K562 (cell line): Measurements from ENCODE around the gene FRMD4A. TPM values are rescaled to one million over a fixed set of nuclear protein-coding genes. Genes with fewer than 3 reads are reported as not detected.
A peak's percentile ranks its signal among the peaks of the same experiment; 100 is the strongest.

Experiments
- ATF3 ChIP-seq, 2 experiments: fragments of 450-650 bp in 1 of 2; sonication (generic) in 1 of 2; formaldehyde crosslinking in 1 of 2; IDR thresholded peaks in 1 of 2; conservative IDR thresholded peaks in 1 of 2; 2 replicates each; pipeline versions ENCODE4 v1.6.1 to v1.8.1; 2016 to 2023; ENCODE audit warnings: mild to moderate bottlenecking in 2 of 2, moderate library complexity in 2 of 2, inconsistent platforms in 1 of 2, missing genetic modification reagents in 1 of 2
- ATF7 ChIP-seq: fragments of 450-650 bp; IDR thresholded peaks from 2 replicates; pipeline ENCODE4 v1.7.1; 2014; ENCODE audit warnings: mild to moderate bottlenecking, moderate library complexity
- BRCA1 ChIP-seq, 2 experiments: fragments of 450-650 bp in 1 of 2; sonication (generic) in 1 of 2; formaldehyde crosslinking in 1 of 2; IDR thresholded peaks; 2 replicates each; pipeline versions ENCODE4 v1.5.0 to v1.6.1; 2017 to 2020; ENCODE audit warnings: mild to moderate bottlenecking in 1 of 2, missing genetic modification reagents in 1 of 2
- CSDE1 ChIP-seq, 2 experiments: fragments of 450-650 bp; IDR thresholded peaks; 2 replicates each; pipeline ENCODE4 v1.6.1; 2016; ENCODE audit warnings: mild to moderate bottlenecking in 1 of 2
- FOXK2 ChIP-seq, 2 experiments: fragments of 450-650 bp; IDR thresholded peaks in 1 of 2; conservative IDR thresholded peaks in 1 of 2; 2 replicates each; pipeline ENCODE4 v1.6.1; 2016; ENCODE audit warnings: low read depth in 2 of 2, mild to moderate bottlenecking in 1 of 2
- GATAD2A ChIP-seq: fragments of 450-650 bp; IDR thresholded peaks from 2 replicates; pipeline ENCODE4 v1.6.1; 2017
- HMG20A ChIP-seq: fragments of 450-650 bp; formaldehyde crosslinking; conservative IDR thresholded peaks from 2 replicates; pipeline ENCODE4 v1.4.0; 2020; ENCODE audit warnings: mild to moderate bottlenecking, mixed read lengths
- IRF2 ChIP-seq: sonication (generic); formaldehyde crosslinking; IDR thresholded peaks from 2 replicates; pipeline ENCODE4 v1.8.1; 2022; ENCODE audit warnings: mild to moderate bottlenecking, missing genetic modification reagents
- JUNB ChIP-seq: fragments of 450-650 bp; formaldehyde crosslinking; conservative IDR thresholded peaks from 2 replicates; pipeline ENCODE4 v1.4.0; 2020; ENCODE audit warnings: mild to moderate bottlenecking
- NFIC ChIP-seq: fragments of 450-650 bp; IDR thresholded peaks from 2 replicates; pipeline ENCODE4 v1.6.1; 2017; ENCODE audit warnings: mild to moderate bottlenecking, inconsistent platforms
- SOX6 ChIP-seq: fragments of 450-650 bp; IDR thresholded peaks from 2 replicates; pipeline ENCODE4 v1.6.1; 2014; ENCODE audit warnings: mild to moderate bottlenecking
- TBP ChIP-seq: optimal IDR thresholded peaks from 2 replicates; pipeline ENCODE3; 2011; ENCODE audit warnings: low read depth, low read length, improper control_type of control experiment
- ZNF217 ChIP-seq: sonication (generic); formaldehyde crosslinking; IDR thresholded peaks from 2 replicates; pipeline ENCODE4 v1.8.0; 2022; ENCODE audit warnings: mild to moderate bottlenecking, missing genetic modification reagents
- ZNF3 ChIP-seq: fragments of 250-450 bp; sonication (Bioruptor Pico); IDR thresholded peaks from 2 replicates; pipeline ENCODE4 v1.5.0; 2021; ENCODE audit warnings: mild to moderate bottlenecking, moderate library complexity
- polyA plus RNA-seq, 8 experiments: library from polyadenylated mRNA; depleted of rRNA in 4 of 8; stranded (reverse) in 5 of 8; unstranded in 3 of 8; fragments of >200 nt; fragmentation: Nextera tagmentation in 2 of 8; fragmentation: Illumina TruSeq in 1 of 8; extraction: Ambion mirVana in 2 of 8; extraction: Trizol in 1 of 8; gene quantifications; 2 replicates each; pipeline versions ENCODE4 v1.2.1 to v1.2.3, GENCODE V29; 2011 to 2014; ENCODE audit warnings: inconsistent platforms in 1 of 8, missing spikeins in 1 of 8
- total RNA-seq, 7 experiments: library from RNA; depleted of rRNA in 6 of 7; stranded (reverse); fragments of >200 nt in 6 of 7; fragmentation: Illumina TruSeq in 2 of 7; extraction: Trizol in 2 of 7; gene quantifications; 2 replicates each; pipeline versions ENCODE4 v1.2.1 to v1.2.3, GENCODE V29; 2011 to 2021; ENCODE audit warnings: low replicate concordance in 1 of 7
- TF ChIP-seq, protein P1 (sequence below): fragments of 250-450 bp; sonication (Bioruptor Pico); IDR thresholded peaks from 2 replicates; pipeline ENCODE4 v1.4.0; 2020; ENCODE audit warnings: mild to moderate bottlenecking, moderate library complexity, borderline replicate concordance
- TF ChIP-seq, protein P2 (sequence below): fragments of 250-450 bp; sonication (Bioruptor Pico); IDR thresholded peaks from 2 replicates; pipeline ENCODE4 v1.8.0; 2022; ENCODE audit warnings: inconsistent platforms

Gene FRMD4A
- total and polyA plus RNA-seq, 9 of the 15 experiments (the other 6 are each of a cell fraction or from before 2014, with no cell fraction given), result 0.80 to 5.2 (median 3.0) TPM

DNA sequence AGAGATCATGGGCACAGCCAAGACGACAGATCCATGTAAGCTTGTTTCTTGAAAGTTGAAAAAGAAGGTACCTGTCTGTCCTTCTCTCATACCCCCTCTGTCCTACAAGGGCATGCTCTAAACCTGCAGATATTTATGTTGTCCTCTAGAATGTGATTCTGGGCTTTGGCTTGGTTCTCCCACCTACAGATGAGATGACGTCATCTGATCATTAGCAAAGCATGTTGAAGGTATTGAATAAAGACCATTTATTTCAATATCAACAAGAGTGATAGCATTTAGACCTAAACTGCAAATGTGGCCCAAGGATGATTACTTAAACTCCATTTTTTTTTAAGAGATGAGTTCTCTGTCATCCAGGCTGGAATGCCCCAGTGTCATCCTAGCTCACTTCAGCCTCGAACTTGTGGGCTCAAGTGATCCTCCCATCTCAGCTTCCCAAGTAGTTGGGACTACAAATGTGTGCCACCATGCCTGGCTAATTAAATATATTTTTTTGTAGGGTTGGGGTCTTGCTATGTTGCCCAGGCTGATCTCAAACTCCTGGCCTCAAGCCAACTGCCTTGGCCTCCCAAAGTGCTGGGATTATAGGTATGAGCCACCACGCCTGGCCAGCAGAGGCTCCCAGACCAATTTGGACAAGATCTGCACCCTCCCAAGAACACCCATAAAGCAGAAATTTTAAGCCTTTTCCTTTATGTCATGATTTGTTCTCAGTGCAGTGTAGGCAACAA lies 559.8 kb downstream of the FRMD4A start (continued):
- TF ChIP-seq, protein P1, sequence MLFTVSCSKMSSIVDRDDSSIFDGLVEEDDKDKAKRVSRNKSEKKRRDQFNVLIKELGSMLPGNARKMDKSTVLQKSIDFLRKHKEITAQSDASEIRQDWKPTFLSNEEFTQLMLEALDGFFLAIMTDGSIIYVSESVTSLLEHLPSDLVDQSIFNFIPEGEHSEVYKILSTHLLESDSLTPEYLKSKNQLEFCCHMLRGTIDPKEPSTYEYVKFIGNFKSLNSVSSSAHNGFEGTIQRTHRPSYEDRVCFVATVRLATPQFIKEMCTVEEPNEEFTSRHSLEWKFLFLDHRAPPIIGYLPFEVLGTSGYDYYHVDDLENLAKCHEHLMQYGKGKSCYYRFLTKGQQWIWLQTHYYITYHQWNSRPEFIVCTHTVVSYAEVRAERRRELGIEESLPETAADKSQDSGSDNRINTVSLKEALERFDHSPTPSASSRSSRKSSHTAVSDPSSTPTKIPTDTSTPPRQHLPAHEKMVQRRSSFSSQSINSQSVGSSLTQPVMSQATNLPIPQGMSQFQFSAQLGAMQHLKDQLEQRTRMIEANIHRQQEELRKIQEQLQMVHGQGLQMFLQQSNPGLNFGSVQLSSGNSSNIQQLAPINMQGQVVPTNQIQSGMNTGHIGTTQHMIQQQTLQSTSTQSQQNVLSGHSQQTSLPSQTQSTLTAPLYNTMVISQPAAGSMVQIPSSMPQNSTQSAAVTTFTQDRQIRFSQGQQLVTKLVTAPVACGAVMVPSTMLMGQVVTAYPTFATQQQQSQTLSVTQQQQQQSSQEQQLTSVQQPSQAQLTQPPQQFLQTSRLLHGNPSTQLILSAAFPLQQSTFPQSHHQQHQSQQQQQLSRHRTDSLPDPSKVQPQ, result no peak
- no peak for TF ChIP-seq GATAD2A
- TF ChIP-seq ZNF217 (CRISPR knock-in tag), result no peak
- TF ChIP-seq SOX6, result no peak
- TF ChIP-seq CSDE1 (IDR thresholded peaks at IDR 0.05), result no peak
- no peak for TF ChIP-seq FOXK2 (conservative IDR thresholded peaks at IDR 0.05 in 1 of 2, IDR thresholded peaks at IDR 0.05 in 1 of 2; ENCODE audit: low read depth in 2 of 2)
- peak; percentile 65; the same call in 1 of the 2 replicates for TF ChIP-seq ATF7
- peak; percentile 68 for TF ChIP-seq NFIC
- TF ChIP-seq JUNB (CRISPR knock-in tag), result peak; percentile 49; the same call in 1 of the 2 replicates
- no peak for TF ChIP-seq HMG20A (CRISPR knock-in tag)
- TF ChIP-seq, protein P2, sequence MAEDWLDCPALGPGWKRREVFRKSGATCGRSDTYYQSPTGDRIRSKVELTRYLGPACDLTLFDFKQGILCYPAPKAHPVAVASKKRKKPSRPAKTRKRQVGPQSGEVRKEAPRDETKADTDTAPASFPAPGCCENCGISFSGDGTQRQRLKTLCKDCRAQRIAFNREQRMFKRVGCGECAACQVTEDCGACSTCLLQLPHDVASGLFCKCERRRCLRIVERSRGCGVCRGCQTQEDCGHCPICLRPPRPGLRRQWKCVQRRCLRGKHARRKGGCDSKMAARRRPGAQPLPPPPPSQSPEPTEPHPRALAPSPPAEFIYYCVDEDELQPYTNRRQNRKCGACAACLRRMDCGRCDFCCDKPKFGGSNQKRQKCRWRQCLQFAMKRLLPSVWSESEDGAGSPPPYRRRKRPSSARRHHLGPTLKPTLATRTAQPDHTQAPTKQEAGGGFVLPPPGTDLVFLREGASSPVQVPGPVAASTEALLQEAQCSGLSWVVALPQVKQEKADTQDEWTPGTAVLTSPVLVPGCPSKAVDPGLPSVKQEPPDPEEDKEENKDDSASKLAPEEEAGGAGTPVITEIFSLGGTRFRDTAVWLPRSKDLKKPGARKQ (CRISPR knock-in tag), result no peak
- no peak for TF ChIP-seq ZNF3 (CRISPR knock-in tag)
- no peak for TF ChIP-seq IRF2
- no peak for TF ChIP-seq TBP
- TF ChIP-seq BRCA1 (IDR thresholded peaks at IDR 0.05), result no peak
- TF ChIP-seq BRCA1 (CRISPR knock-in tag; IDR thresholded peaks at IDR 0.05), result no peak
- TF ChIP-seq ATF3 (IDR thresholded peaks at IDR 0.05), result peak; percentile 79
- no peak for TF ChIP-seq ATF3 (CRISPR knock-in tag; conservative IDR thresholded peaks at IDR 0.05)
